HG03103 (cell line): Measurements from ENCODE around the gene SETD9.

Source experiments
- ATAC-seq: cut with Tn5 transposase; IDR thresholded peaks from one replicate; pipeline ENCODE4 v1.9.1; 2021; ENCODE audit warnings: low read depth; ENCODE audit not compliant: unreplicated experiment

The SETD9 gene, protein sequence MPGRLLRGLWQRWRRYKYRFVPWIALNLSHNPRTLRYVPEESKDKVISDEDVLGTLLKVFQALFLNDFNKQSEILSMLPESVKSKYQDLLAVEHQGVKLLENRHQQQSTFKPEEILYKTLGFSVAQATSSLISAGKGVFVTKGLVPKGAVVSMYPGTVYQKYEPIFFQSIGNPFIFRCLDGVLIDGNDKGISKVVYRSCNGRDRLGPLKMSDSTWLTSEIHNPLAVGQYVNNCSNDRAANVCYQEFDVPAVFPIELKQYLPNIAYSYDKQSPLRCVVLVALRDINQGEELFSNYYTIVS

GRCh38 chr5:56909294-56910209, at the start of gene SETD9:
TSS of gene SETD9 (plus strand) at chr5:56909596. CDS start at chr5:56909646, 50 bp downstream.
- peak; percentile 82 for ATAC-seq

DNA sequence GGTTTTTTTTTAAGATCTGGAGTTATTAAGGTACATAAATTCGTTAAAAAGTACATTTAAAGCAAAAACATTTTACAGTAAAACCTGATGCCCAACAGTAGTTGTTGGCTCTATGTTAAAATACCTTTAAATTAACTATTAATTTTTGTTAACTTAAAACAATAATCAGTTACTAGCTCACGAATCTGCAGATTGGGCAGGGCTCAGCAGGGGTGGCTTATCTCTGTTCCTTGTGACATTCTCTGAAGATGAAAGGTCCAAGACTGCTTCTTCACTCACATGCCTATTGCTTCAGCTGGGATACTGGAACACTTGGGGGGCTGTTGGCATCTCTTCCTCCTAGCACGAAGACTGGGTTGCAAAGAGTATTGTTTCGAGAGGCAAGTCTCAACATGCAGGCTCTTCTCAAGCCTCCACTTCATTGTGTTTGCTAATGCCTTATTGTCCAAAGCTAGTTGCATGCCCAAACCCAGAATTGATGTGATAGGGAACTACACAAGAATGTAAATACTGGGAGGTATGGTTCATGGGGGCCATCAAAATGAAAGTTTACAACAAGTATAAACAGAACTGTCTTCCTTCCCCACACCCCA, 47.4 kb upstream of the SETD9 start:
- ATAC-seq, result no peak

DNA sequence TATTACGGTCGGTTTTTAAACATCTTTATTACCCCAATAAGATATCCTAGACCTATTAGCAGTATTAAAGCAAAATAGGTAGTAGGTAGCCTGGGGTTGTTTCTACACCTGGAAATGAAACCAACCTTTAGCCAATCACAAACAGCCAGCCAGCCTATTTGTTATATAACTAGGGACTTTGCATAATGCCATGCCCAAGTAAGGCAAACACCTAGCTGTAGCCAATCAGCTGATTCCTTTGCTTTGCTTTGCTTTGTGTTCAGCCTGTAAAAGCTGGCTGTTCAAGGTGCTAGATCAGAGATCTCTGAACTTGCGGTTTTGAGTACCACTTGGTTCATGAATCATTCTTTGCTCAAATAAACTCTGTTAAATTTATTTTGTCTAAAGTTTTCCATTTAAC, 46.5 kb upstream of the SETD9 start:
- ATAC-seq, result no peak

GRCh38 chr5:56871777-56872176, 37.6 kb upstream of the SETD9 start:
- no peak for ATAC-seq

DNA sequence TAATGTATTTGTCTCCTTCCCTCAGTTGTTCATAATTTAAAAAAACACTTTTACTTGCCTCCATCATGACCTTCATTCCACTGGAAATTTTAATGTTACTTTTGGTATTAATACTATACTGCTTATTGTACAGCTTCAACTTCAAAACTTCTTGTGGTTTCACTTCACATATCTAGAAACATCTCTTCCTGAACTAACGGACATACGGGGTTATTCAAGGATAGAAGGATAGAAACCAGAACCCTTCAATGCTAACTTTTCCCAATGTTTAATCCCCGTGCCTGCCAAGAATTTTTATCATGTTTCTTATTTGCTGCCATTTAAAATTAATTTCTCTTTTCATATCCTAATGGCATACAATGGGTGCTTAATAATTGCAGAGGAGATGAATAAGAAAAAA, 36.3 kb upstream of the SETD9 start:
- ATAC-seq, result no peak

DNA sequence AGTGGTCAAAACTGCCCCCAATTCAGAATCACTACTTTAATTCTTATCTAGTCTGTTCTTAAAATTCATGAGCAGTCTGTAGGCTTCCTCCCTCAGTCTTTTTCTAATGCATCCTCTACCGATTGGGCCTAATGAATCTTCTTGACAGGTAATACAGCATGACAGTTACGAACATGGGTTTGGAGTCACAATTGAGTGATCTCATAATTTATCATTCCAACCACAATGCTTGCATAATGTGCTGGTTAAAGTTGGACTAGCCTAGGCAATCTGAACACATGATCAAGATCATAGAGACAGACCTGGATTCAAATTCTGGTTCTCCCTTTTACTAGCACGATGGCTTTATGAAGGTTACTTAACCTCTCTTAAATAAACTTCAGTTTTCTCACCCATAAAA, 33.1 kb upstream of the SETD9 start:
- ATAC-seq, result no peak

- ATAC-seq, result no peak
Observed at GRCh38 chr5:56881571-56881970, 27.8 kb upstream of the SETD9 start.

- ATAC-seq, result no peak
Observed at GRCh38 chr5:56893251-56893951, 16.0 kb upstream of the SETD9 start.

DNA sequence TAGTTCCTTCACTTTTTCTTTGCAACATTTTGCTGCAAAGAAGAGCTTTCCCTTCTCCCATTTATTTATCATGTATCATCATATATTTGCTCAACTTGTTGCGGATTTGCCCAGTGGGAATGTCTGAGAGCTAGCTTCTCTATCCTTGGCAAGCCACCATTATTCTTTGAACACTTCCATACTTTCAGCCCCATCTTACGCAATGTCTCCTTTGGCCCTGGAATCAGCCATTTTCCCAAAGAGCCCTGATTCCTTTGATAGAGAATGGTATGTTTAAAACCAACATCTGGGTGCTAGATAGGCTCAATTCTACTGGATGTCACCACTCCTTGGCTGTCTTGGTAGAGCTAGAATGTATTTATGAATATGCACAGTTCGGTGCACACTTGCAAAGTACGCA, 12.6 kb upstream of the SETD9 start:
- ATAC-seq, result no peak

- no peak for ATAC-seq
Observed at GRCh38 chr5:56898213-56898612, 11.2 kb upstream of the SETD9 start.

GRCh38 chr5:56900395-56900794, 9.0 kb upstream of the SETD9 start:
- no peak for ATAC-seq

GRCh38 chr5:56900858-56901578, 8.4 kb upstream of the SETD9 start:
- ATAC-seq, result no peak

DNA sequence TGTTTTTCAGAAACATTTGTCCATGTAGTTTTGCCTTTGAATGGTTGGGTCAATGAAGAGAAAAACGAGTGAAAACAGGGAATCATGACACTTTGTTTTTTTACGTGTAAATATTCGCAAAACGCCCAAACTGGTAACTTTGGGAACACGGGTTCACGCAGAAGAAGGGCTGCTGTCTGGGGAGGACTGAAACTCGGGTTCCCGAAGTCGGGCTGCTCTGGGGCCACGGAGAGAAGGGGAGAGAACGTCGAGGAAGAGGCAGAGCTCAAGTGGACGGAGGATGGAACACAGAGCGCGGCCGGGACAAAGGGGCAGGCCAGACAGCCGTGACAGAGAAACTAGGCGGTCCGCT, 478 bp upstream of the SETD9 start:
- ATAC-seq, result peak; percentile 32

DNA sequence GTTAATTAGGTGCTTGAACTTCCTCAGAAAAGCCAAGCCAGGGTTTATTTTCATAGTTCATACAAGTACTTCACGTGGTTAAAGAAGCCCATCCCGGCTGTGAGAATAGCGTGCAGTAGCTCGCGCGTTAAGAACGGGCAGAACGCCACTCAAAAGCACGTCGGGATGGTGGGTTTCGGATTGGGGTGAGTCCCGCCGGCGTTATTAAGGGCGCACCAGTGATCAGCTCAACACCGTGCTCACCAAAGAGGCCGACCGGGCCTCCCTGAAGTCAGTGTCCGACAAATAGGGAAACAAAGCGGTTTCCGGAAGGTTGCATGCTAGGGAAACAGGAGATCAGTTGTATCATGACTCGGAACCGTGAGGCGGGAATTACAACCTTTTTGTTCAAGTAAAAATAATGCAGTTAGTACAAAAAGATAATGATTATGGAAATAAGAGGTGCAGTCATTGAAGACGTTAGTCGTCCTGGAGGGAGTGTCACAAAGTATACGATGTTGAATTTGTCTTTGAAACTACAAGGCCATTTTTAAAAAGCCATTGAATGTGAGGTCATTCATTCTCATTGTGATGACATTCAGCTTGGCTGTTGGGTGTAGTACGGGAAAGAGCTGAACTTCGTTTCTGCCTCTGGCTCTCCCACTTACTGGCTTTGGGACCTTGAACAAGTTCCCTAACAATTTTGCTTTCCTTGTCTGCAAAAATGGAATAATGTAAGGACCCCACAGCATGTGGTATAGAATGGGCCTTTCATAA, 992 bp downstream of the SETD9 start:
- peak; percentile 16 for ATAC-seq

DNA sequence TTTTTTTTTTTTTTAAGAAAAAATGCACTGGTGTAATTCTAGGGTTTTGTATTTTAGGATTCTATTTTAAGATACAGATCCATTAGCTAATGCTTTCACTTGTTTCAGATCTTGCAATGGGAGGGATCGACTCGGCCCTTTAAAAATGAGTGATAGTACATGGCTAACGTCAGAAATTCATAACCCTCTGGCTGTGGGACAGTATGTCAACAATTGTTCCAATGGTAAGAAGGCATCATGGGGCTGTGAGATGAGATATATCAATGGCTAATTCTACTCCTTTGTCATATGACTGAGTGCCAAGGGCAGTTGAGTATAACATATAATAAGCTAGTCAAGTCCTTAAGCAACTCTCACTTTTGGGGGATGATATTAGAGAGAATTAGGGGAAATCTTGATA, 4.4 kb downstream of the SETD9 start:
- ATAC-seq, result no peak

GRCh38 chr5:56914678-56915077, 5.3 kb downstream of the SETD9 start:
- no peak for ATAC-seq

DNA sequence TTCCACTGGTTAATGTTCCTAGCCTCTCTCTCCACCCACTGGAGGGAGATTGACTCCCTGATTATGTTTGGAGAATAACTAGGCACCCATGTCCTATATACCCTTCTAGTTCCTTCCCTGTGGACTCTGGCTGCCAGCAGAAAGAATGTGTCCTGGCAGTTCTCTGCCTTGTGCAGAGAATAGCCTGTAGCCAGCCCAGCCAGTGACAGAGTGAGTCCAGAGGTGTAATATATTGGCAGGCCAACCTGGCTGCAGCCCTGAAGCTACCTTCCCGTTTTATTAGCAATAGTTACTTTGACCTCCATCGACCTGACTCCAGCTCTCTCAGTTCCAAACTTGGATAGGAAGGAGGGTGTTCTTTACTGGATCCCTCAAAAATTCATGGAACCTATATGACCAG, 8.1 kb downstream of the SETD9 start:
- no peak for ATAC-seq

DNA sequence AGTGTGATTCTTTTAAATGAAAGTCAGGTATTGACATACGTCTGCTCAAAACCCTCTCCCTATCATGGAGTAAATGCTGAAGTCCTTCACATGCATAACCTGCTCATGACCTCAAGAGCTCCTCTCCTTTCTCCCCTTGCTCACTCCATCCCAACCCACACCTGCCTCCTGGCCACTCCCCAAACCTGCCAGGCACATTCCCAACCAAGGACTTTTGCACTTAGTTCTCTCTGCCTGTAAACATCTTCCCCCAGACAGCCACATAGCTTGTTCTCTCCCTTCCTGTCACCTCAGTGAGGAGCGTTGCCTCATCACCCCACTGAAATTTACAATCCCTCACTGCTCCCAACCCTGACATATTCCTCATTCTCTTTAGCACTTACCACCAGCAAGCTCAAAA, 8.7 kb downstream of the SETD9 start:
- no peak for ATAC-seq

DNA sequence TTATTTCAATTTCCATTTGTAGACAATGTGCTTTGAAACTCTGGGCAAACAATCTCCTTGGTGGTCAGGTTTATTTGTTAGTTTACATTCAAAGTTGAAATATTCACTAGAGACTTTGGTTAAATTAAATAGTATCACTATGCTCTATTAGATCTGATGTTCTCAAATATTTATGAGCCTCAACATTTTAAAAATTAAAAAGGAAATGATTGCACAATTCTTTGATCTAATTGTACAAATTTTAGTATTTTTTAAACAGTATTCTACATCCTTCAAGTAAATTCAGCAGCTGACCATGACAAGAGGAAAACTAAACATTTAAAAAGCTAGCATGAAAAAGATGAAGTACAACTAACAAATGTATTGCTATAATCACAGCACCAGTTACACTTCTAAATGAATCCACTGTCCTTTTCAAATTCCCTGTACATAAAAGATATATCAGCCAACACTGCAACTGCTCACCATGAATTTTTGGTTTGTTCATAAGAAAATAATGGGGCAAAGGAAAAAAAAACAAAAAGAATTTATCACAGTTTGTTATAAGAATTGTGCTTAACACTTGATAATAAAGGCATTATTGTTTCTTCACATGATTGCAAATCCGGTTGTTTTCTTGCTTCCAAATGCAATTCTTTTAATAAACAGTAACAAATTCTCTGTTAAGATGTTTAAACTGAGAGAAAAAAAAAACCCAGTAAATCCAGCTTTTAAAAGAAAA, 10.7 kb downstream of the SETD9 start:
- ATAC-seq, result no peak
